CD4-positive, alpha-beta T cell treated with Interferon gamma for 1 hour (primary cell): ENCODE data around the gene USP17L17.
A peak's percentile ranks its signal among the peaks of the same experiment; 100 is the strongest.
"Not testable (repeated sequence)": the region's sequence is repeated elsewhere in the genome, so short reads cannot be mapped to it uniquely, and the experiment has no call there.

ENCODE experiments used
- DNase-seq: peaks from one replicate; pipeline ENCODE4 v3.0.0-alpha.2; 2020

USP17L17 gene, protein sequence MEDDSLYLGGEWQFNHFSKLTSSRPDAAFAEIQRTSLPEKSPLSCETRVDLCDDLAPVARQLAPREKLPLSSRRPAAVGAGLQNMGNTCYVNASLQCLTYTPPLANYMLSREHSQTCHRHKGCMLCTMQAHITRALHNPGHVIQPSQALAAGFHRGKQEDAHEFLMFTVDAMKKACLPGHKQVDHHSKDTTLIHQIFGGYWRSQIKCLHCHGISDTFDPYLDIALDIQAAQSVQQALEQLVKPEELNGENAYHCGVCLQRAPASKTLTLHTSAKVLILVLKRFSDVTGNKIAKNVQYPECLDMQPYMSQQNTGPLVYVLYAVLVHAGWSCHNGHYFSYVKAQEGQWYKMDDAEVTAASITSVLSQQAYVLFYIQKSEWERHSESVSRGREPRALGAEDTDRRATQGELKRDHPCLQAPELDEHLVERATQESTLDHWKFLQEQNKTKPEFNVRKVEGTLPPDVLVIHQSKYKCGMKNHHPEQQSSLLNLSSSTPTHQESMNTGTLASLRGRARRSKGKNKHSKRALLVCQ

GRCh38 chr4:9243579-9243978, at the start of gene USP17L17:
USP17L17 (plus strand) TSS chr4:9243879; CDS start chr4:9243879, 0 bp downstream.
- DNase-seq: not testable (repeated sequence)

DNA sequence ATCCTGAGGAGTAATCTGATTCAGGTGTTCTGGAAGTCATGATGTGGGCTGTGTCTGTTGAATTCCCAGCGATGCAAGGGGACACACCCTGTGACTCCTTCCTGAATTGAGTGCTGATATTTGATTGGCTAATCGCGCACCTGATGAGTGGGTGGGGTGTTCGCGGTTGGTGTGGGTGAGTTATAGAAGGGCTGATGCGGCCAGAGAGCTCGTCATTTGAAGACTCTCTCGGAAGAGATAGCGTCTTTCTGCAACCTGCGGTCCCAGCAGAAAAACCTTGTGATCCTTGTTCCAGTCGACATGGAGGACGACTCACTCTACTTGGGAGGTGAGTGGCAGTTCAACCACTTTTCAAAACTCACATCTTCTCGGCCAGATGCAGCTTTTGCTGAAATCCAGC, 33.3 kb upstream of the USP17L17 start, which contains the start of gene USP17L10:
Gene USP17L10, plus strand, starts transcription at position 301 of the 400 bp plus-strand sequence. Its CDS starts 0 bp downstream, at position 301.
- not testable (repeated sequence) for DNase-seq

DNA sequence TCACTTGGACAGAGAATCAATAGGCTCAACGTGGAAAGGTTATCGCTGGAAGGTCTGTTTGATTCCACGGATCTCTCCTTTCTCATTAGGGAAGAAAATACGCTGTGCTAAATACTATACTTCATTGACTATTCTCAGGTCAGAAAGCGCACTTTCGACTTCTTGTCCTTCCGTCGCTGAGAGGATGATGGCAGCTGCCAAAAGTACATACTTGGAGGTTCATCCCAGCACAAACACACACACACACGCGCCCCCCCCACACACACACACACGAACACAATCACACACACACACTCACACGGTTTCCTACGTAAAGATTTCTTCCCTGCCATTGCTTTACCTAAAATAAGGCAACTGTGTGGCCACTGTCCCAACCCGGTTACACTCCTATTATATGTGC, 29.0 kb upstream of the USP17L17 start:
- DNase-seq: not testable (repeated sequence)

- not testable (repeated sequence) for DNase-seq
Measured at GRCh38 chr4:9215105-9215504, 28.6 kb upstream of the USP17L17 start, which contains the start of gene USP17L11. USP17L11 (plus strand) TSS chr4:9215405; CDS start chr4:9215405, 0 bp downstream.

- not testable (repeated sequence) for DNase-seq
Measured at GRCh38 chr4:9219852-9220251, 23.8 kb upstream of the USP17L17 start, which contains the start of gene USP17L12. USP17L12 (plus strand) TSS chr4:9220152; CDS start chr4:9220152, 0 bp downstream.

GRCh38 chr4:9224596-9224995, 19.1 kb upstream of the USP17L17 start, which contains the start of gene USP17L13:
USP17L13 (plus strand) TSS chr4:9224896; CDS start chr4:9224896, 0 bp downstream.
- not testable (repeated sequence) for DNase-seq

DNA sequence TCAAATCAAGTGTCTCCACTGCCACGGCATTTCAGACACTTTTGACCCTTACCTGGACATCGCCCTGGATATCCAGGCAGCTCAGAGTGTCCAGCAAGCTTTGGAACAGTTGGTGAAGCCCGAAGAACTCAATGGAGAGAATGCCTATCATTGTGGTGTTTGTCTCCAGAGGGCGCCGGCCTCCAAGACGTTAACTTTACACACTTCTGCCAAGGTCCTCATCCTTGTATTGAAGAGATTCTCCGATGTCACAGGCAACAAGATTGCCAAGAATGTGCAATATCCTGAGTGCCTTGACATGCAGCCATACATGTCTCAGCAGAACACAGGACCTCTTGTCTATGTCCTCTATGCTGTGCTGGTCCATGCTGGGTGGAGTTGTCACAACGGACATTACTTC, 13.4 kb upstream of the USP17L17 start:
- not testable (repeated sequence) for DNase-seq

GRCh38 chr4:9234085-9234484, 9.6 kb upstream of the USP17L17 start, which contains the start of gene USP17L15:
USP17L15 (plus strand) TSS chr4:9234385; CDS start chr4:9234385, 0 bp downstream.
- not testable (repeated sequence) for DNase-seq

DNA sequence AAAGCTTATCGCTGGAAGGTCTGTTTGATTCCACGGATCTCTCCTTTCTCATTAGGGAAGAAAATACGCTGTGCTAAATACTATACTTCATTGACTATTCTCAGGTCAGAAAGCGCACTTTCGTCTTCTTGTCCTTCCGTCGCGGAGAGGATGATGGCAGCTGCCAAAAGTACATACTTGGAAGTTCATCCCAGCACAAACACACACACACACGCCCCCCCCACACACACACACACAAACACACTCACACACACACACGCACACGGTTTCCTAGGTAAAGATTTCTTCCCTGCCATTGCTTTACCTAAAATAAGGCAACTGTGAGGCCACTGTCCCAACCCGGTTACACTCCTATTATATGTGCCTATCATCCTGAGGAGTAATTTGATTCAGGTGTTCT, 5.2 kb upstream of the USP17L17 start:
- DNase-seq: peak; percentile 4

GRCh38 chr4:9247953-9248680, 4.4 kb downstream of the USP17L17 start, which contains the start of gene USP17L18:
USP17L18 (plus strand) TSS chr4:9248630; CDS start chr4:9248630, 0 bp downstream.
- DNase-seq: not testable (repeated sequence)

DNA sequence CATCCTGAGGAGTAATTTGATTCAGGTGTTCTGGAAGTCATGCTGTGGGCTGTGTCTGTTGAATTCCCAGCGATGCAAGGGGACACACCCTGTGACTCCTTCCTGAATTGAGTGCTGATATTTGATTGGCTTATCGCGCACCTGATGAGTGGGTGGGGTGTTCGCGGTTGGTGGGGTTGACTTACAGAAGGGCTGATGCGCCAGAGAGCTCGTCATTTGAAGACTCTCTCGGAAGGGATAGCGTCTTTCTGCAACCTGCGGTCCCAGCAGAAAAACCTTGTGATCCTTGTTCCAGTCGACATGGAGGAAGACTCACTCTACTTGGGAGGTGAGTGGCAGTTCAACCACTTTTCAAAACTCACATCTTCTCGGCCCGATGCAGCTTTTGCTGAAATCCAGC, 9.4 kb downstream of the USP17L17 start, which contains the start of gene USP17L19:
Gene USP17L19, plus strand, starts transcription at position 301 of the 400 bp plus-strand sequence. Its CDS starts 0 bp downstream, at position 301.
- DNase-seq: not testable (repeated sequence)

DNA sequence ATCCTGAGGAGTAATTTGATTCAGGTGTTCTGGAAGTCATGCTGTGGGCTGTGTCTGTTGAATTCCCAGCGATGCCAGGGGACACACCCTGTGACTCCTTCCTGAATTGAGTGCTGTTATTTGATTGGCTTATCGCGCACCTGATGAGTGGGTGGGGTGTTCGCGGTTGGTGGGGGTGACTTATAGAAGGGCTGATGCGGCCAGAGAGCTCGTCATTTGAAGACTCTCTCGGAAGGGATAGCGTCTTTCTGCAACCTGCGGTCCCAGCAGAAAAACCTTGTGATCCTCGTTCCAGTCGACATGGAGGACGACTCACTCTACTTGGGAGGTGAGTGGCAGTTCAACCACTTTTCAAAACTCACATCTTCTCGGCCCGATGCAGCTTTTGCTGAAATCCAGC, 14.1 kb downstream of the USP17L17 start, which contains the start of gene USP17L20:
Gene USP17L20, plus strand, starts transcription at position 301 of the 400 bp plus-strand sequence. Its CDS starts 0 bp downstream, at position 301.
- not testable (repeated sequence) for DNase-seq

DNA sequence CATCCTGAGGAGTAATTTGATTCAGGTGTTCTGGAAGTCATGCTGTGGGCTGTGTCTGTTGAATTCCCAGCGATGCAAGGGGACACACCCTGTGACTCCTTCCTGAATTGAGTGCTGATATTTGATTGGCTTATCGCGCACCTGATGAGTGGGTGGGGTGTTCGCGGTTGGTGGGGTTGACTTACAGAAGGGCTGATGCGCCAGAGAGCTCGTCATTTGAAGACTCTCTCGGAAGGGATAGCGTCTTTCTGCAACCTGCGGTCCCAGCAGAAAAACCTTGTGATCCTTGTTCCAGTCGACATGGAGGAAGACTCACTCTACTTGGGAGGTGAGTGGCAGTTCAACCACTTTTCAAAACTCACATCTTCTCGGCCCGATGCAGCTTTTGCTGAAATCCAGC, 18.9 kb downstream of the USP17L17 start, which contains the start of gene USP17L21:
Gene USP17L21, plus strand, starts transcription at position 301 of the 400 bp plus-strand sequence. Its CDS starts 0 bp downstream, at position 301.
- not testable (repeated sequence) for DNase-seq

DNA sequence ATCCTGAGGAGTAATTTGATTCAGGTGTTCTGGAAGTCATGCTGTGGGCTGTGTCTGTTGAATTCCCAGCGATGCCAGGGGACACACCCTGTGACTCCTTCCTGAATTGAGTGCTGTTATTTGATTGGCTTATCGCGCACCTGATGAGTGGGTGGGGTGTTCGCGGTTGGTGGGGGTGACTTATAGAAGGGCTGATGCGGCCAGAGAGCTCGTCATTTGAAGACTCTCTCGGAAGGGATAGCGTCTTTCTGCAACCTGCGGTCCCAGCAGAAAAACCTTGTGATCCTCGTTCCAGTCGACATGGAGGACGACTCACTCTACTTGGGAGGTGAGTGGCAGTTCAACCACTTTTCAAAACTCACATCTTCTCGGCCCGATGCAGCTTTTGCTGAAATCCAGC, 23.6 kb downstream of the USP17L17 start, which contains the start of gene USP17L22:
Gene USP17L22, plus strand, starts transcription at position 301 of the 400 bp plus-strand sequence. Its CDS starts 0 bp downstream, at position 301.
- not testable (repeated sequence) for DNase-seq

DNA sequence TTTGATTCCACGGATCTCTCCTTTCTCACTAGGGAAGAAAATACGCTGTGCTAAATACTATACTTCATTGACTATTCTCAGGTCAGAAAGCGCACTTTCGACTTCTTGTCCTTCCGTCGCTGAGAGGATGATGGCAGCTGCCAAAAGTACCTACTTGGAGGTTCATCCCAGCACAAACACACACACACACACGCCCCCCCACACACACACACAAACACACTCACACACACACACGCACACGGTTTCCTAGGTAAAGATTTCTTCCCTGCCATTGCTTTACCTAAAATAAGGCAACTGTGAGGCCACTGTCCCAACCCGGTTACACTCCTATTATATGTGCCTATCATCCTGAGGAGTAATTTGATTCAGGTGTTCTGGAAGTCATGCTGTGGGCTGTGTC, 28.0 kb downstream of the USP17L17 start:
- not testable (repeated sequence) for DNase-seq
